Activated CD4-positive, alpha-beta T cell treated with anti-CD3 and anti-CD28 coated beads, Interleukin-10, Interleukin-2, amounts not matched to agents 100 ng/mL and 50 ng/mL, durations not matched to agents 16 hours and 8 hours (primary cell): ENCODE results near the gene VTI1A.
"Not testable (repeated sequence)": the region's sequence is repeated elsewhere in the genome, so short reads cannot be mapped to it uniquely, and the experiment has no call there.

Source experiments
- DNase-seq: peaks from one replicate; pipeline ENCODE4 v3.0.0-alpha.2; 2020

The VTI1A gene

DNA sequence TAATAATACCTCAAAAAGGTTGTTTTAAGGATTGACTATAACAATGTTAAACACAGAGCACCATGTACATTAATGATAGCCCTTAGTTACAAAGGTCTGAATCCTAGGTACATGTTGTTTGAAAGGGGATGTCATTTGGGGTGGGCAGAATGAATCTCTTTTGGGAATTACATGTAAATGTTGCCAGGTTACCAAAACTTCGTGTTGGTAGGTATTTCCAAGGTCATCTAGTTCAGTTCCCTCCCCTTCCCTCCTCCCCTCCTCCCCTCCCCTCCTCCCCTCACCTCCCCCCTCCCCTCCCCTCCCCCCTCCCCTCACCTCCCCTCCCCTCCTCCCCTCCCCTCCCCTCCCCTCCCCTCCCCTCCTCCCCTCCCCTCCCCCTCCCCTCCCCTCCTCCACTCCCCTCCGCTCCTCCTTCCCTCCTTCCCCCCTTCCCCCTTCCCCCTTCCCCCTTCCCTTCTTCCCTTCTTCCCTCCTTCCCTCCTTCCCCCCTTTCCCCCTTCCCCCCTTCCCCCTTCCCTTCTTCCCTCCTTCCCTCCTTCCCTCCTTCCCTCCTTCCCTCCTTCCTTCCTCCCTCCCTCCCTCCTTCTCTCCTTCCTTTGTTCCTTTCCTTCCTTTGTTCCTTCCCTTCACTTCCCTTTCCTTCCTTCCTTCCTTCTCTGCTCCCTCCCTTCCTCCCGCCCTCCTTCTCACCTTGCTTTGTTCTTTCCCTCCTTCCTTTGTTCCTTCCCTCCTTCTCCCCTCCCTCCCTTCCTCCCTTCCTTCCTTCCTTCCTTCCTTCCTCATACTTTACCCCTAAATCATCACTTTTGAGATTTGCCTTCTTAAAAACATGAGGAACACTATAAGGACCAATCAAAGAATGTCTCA is 8.1 kb downstream of the VTI1A start:
- DNase-seq = no peak

DNA sequence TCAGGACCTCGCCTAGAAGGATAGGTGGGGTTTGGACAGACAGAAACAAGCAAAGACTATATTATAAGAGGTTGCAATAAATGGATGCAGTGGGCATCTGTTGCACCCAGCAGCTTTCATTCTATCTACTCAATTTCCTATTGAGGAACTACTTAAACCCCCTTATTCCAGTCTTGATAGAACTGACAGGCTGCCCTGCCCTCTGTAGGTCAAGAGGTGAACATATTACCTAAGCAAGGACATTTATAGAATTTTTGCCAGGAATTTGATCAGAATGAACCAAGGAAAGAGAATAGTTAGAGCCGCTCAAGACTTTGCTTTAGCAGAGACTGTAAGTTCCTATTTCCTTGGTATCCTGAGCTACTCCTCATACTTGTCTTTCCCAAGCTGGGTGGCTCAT is 9.5 kb downstream of the VTI1A start:
- DNase-seq = no peak

DNA sequence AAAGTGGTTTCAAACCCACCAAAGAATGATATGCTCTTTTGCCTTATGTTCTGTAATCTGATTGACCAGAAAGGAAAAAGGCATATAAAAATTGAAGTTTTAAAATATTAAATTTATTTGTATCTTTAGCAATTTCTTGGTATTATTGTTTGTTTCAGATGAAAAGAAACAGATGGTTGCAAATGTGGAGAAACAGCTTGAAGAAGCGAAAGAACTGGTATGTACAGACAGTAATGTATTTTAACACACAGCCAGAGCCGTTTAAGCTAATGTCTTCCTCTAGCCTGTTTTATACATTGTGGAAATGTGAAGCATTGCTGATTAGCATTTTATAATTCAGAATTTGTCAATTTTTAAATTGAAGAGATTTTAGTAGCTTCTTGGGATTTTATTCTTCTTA is 13.4 kb downstream of the VTI1A start:
- no peak for DNase-seq

DNA sequence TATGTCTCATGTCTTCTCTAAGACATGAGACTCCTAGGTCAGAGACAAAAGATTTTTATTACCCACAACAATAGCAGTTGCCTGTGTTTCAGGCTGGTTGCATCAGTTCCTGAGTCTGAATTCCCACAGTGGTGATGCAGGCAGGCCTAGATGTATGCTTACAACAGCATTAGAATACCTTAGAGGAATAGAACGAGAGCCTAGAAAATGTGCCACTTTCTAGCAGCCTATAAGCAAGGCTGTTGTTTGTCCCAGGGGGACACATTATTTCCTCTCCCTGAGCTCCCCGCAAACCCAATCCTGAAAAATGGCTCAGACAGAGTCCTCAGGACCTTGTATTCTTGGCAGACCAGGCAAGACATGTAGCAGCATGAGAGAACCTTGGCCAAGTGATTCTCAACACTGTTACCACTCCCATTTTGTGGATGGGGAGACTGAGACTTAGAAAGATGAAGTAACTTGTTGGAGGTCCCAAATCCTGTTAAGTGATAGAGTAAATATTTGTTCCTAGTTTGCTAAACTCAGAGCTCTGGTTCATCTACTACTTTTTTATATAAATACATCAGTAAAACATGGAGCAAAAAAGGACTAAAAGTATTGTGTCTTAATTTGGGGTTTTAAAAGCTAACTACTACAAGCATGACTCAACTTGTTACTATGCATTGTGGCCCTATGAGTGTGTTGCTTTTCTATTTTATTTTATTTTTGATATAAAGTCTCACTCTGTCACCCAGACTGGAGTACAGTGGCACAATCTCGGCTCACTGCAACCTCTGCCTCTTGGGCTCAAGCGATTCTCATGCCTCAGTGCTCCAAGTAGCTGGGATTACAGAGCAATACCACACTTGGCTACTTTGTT is 14.2 kb downstream of the VTI1A start:
- DNase-seq = peak; percentile 71

DNA sequence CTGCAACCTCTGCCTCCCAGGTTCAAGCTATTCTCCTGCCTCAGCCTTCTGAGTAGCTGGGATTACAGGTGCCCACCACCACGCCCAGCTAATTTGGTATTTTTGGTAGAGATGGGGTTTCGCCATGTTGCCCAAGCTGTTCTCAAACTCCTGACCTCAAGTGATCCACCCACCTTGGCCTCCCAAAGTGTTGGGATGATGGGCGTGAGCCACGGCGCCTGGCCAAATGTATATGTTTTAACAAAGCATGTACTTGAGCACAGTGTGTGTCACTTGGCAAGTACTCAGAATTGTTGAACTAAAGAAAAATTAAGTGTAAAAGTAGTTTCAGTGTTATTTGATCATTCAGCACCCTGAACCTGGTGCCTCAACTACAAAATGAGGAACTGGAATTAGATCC is 17.1 kb downstream of the VTI1A start:
- DNase-seq = not testable (repeated sequence)

DNA sequence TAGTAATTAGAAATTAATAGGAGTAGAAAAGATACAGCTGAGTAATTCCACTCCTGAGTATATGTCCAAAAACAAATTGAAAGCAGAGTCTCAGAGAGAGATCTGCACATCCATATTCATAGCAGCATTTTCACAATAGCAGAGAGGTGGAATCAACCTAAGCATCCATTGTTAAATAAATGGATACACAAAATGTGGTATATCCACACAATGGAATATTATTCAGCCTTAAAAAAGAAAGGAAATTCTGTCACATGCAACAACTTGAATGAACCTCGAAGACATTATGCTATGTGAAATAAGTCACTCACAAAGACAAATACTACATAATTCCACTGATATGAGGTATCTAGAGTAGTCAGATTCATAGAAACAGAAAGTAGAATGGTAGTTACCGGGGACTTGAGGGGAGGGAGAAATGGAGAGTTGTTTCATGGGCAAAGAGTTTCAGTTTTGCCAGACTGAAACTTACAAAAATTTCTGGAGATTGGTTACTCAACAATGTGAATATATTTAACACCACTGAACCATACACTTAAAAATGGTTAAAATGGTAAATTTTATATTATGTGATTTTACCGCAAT is 18.4 kb downstream of the VTI1A start:
- DNase-seq = peak; percentile 27

DNA sequence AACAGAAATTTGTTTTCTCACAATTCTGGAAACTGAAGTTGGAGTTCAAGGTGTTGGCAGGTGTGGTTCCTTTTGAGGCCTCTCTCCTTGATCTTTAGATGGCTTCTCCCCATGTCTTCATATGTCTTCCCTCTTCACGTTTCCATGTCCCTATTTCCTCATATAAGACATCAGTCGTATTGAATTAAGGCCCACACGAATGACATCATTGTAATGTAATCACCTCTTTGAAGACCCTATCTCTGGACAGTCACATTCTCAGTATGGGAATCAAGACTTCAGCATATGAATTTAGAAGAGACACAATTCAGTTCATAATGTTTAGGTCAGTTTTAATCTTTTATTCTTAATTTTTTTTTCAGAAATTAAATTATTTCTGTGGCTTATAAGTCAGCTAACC is 19.8 kb downstream of the VTI1A start:
- no peak for DNase-seq

DNA sequence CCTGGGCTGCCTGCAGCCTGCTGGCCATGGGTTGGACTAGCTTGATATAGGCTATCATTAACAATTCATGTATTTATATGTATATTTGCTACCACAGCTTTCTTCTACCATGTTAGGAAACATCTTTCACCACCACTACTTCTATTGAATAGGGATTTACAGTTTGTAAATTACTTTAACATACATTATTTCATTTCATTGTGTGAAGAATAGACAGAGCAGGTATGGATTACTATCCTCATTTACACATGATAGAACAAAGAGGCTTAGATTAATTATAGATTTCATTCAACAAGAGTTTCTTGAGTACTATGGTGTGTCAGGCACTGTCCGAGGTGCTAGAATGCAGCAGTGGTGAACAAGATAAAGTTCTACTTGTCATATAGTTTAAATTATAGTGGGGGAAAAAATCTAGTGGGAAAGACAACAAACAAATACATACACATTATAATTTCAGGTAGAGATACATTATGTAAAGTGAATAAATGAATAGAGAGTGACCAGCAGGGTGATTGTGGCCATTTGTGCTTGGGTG is 20.6 kb downstream of the VTI1A start:
- DNase-seq = no peak

DNA sequence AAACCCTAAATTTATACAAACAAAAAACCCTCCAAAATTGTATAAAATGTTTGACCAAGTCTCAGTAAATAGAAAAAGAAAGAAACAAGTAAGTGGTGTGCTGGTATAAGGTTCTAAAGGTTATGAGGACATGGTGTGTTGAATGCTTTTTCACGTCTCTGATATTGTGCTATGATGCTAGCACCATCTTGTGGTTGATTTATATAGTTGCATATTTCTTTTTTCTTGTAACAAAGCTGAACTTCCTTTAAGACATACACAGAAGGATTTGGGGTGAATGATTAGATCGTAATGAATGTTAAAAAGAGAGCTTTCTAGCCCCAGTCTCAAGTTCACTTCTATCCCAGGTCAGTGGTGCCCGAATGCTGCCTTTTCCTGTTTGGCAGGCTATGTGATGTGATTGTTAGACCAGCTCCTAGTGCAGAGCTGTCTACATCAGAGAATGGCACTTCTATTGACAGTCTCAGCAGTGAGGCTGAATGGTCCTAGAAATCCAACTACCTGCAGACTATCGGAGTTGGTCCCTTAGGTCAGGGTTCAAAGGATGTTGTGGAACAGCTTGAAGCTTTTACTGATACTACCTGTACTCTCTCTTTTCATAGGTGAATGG is 25.0 kb downstream of the VTI1A start:
- peak; percentile 56 for DNase-seq

DNA sequence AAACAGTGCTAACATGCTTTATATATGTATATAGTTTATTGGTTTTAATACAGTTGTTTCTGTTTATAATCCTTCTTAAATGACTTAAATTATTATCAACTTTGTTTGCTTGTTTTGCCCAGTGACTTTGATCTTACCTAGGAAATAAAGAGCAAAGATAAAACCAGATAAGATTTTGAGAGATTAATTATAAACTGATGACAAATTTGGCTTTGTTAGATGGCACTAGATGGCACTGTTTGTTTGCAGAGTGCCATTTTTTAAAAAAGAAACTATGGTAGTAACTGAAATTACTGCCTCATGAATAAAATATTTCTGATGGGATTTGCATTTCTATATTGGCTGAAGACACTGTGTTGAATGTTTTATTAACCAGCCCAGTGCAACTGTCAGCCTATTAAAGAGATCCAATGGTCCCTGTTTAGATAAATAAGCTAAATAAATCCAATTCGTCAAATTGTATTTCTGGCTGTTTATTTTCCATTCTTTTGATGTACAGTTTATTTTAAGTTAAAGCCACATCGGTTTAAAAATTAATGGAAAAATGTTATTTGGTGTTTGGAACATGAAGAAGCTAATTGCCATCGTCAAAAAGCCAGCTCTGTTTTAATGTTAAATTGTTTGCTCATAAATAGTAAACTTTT is 28.7 kb downstream of the VTI1A start:
- DNase-seq = no peak

DNA sequence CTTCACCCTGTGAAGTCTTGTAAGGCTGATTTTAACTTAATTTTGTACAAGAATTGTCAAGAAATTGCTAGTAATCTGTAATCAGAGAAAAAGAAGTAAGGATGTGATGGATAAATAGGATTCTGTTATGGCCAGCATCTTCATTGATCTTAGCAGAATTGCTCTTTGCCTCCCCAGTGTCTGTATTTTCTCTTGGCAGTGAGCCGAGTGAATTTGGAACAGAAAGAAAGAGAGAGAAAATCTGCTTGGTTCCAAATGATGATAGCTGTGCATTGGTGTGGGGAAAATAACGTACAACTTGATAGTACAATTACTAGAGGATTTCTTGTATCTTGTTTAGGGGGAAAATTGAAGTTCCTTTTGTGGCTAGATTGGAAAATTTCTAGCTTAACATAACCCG is 34.6 kb downstream of the VTI1A start:
- no peak for DNase-seq

DNA sequence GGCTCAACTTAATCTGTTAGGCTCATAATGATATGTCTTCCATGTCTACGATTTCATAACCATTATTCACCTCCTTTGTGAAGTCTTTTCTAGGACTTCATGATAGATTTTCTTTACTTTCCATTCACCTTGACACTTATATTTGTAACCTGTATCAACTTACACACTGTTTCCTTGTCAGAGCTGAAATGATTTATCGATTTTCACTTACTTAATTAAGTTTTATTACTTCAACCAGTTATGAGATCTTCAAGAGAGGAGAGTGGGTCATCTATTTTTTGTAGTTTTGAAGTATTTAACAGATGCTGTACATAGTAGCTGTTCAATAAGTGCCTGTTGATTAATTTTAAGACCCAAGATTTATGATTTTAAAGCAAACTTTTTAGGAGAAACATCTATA is 37.4 kb downstream of the VTI1A start:
- DNase-seq = no peak

DNA sequence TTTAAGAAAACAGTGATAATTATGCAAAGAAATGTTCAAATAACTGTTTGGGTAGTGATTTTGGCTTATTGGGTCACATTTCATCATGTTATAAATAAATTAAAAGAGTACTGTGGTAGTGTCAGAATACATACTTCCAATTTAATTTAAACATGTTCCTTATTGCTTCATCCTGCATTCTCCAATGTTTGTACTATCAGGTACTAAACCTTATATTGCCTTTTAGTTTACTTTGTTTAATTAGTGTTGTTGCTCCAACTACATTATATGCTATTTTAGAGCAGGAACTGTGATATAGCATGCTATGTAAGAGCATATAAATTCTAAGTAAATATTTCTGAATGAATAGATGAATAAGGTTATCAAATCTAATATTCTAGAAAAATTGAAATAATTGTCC is 40.9 kb downstream of the VTI1A start:
- no peak for DNase-seq

DNA sequence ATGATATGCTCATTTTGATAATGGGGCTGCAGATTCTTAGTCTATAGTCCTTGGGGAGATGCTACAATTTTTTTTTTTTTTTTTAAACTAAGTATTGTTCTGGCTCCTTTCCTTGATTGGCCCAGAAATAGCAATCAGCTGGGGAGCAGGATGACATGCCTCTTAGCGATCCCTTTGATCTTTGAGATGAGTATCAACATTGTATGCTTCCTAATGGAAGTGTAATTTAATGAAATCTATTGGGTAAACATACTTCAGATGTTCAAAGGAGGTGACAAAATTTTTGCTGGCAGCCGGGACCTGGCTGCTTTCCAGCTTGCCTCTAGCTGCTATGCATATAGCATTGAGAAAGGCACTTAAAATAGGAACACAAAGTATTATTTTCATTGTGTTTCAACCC is 43.5 kb downstream of the VTI1A start:
- DNase-seq = no peak

DNA sequence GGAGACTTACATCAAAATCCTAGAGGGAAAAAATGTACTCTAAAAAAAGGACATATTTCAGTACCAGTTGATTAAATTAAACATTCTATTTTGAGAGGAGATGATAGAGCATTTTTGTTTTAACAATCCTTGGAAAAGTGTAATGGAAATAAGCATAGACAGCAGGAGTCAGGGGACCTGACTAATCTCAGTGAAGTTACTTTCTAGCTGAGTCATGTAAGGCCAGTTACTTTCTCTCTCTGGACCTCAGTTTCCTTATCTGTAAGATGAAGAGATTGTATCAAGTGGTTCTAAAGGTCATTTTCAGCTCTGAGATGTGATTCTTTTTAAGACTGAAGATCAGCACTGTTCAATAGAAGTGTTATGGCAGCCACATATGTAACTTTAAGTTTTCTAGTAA is 44.1 kb downstream of the VTI1A start:
- DNase-seq = peak; percentile 2

DNA sequence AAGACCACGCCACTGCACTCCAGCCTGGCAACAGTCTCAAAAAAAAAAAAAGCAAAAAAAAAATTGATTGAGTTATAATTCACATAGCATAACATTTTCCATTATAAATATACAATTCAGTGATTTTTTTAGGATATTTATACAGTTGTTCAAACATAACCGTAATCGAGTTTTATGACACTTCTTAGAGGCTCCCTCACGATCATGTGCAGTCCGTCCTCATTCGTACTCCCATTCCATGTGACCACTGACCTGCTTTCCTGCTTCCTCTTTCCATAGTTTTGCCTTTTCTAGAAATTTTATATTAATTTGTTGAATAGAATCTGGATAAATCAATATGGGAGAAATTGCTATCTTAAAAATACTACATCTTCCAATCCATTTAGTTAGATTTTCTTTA is 45.7 kb downstream of the VTI1A start:
- no peak for DNase-seq

DNA sequence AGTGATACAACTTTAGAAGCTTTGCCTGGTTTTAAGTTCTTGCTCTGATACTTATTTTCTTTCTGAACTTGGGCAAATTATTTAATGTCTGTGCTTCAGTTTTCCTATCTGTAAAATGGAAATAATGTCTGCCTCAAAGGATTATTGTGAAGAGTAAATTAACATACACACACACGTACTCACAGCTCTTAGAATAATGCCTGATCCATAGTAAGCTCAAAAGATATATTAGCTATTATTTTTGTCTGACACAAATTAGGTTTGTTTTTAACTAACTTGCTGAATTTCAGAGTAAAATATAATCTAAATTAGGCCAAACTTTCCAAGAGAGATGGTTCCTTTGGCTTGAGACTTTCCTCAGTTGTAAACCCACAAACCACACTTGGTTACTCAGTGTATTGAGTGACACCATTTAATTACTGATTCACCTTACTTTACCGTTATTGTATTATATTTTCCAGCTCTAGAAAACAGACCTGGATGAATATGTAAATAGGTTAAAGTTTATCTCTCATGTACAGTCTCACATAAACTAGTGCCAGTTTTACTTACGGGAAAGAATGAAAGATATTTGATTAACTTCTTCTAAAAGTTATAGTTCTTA is 50.4 kb downstream of the VTI1A start:
- peak; percentile 5 for DNase-seq

DNA sequence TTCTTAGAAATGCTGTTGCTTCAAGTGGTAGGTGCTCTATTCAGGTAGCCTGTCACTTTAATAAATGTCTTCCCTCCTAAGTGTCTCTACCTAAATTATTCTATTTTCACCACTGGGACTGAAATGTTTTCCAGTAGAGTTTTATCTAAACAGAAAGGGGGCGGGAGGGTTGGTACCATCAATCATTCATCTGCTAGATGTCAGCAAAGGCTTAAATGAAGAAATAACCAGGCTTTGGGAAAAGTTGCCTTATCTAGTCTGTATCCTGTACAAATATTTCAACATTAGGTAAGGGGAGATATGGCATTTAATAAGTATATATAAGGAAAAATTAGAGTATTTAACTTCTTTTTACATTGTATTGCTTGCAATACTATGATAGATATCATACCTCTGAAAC is 51.8 kb downstream of the VTI1A start:
- no peak for DNase-seq

DNA sequence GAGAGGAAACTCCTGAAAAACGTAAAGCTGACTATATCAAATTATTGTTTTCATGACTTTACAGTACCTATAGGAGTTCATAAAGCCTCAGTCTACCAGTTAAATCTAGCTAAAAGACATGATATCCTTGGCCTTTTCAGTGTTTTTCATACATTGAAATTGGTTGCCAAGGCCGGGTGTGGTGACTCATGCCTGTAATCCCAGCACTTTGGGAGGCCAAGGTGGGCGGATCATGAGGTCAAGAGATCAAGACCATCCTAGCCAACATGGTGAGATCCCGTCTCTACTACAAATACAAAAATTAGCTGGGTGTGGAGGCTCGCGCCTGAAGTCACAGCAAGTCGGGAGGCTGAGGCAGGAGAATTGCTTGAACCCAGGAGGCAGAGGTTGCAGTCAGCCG is 53.0 kb downstream of the VTI1A start:
- DNase-seq = not testable (repeated sequence)

DNA sequence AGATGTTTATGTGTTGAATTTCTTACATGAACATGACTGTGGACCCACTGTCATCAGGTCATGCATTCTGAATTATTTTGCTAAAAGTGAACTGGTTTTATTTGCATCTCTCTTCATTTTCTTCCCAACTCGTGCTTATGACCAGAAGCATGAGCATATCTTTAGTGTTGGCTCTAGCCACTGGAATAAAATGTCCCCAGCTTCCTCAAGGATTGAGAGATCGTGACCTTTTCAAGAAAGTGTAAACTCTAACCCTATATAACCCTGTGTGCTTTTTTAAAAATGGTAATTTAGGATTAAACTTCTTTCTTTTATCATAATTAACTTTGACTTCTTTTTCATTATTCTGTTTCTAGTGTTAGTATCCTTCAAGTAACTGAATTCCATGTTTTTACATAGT is 55.5 kb downstream of the VTI1A start:
- no peak for DNase-seq

DNA sequence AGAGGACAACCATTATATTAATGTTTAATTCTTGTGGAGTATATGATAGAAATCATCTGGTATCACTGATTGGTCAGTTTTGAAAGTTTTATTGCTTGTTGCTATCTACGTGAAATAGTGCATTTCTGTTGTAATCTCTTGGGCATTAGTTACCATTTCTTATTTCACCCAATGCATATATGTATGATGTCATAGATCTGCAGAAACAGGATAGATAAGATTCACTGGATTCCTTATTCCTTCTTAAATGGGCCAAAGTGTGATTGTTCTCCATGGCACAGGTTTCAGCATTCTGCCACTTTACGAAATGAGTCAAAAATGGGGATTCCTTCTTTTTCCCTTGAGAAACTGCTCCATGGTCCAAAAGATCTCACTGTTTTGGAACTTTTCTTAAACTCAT is 56.6 kb downstream of the VTI1A start:
- no peak for DNase-seq

DNA sequence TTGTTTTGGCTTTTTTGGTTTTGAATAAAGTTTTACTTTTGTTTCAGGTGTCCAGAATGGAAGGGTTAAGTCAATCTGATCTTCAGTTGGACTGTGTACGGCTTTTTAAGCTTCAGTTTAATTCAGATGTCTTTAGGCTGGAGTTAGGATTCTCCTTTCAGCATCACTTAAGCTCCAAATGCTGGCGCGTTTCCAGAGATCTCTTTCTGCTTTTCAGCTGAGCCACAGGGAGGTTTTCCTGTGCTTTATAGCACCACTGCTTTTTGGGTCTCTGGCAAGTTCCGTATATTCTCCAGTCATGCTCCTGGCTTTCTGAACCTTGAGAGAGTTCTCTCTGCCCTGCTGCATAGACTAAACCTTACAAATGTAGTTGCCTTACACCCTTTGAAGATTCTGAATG is 60.0 kb downstream of the VTI1A start:
- DNase-seq = no peak
